GM06990 (cell line): ENCODE results near the gene CAPN9.

ENCODE experiments used
- DNase-seq: peaks from one replicate; pipeline ENCODE4 v3.0.0-alpha.2; 2011; ENCODE audit not compliant: insufficient read length; ENCODE audit errors: extremely low read depth
- H3K27me3 ChIP-seq: replicated peaks from 2 replicates; pipeline ENCODE4 v1.6.0; 2011; ENCODE audit warnings: low read length; ENCODE audit not compliant: control insufficient read depth, insufficient read depth
- H3K36me3 ChIP-seq: 2 replicates; pipeline ENCODE4 v1.5.1; 2011; ENCODE audit warnings: low read length; ENCODE audit not compliant: control insufficient read depth, insufficient read depth
- H3K4me3 ChIP-seq: replicated peaks from 2 replicates; pipeline ENCODE4 v1.5.1; 2011; ENCODE audit warnings: low read depth, mild to moderate bottlenecking, control low read depth, low read length
- TF ChIP-seq, protein P1 (sequence below): IDR thresholded peaks from 2 replicates; pipeline ENCODE4 v1.5.1; 2011; ENCODE audit warnings: low read length, control low read depth, mild to moderate bottlenecking, inconsistent platforms; ENCODE audit not compliant: insufficient read depth, poor library complexity, severe bottlenecking

CAPN9 gene

DNA sequence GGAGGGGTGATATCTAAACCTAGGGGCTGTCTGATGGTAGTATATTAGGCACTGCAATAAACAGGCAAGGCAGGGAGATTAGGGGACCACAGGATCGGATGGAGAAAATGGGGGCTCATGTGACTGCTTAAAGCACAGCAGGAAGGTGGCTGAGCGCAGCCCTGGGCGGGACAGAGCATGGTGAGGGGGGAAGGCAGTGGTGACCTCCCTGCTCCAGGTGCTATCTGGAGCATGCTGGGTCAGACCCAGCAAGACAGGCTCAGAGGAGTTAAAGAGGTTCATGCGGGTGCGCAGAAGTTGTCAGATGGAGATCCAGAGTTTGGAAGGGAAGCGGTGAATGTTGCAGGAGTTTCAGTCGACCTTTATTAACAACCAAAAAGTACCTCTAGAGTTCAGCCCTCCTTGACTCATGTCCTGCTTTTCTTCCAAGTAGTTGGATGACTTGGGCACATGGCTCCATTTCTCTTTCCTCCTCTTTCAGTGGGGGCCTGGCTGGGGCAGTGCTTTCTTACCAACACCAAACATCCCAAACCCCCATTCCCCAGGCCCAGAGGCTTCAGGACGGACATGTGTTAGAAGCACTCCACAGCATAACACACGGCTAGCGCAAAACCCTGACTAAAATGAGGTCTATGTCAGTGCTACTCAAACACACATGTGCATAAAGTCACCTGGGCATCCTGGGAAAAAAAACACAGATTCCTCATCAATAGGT lies 41.5 kb downstream of the CAPN9 start:
- no peak overlapping the region for H3K4me3 ChIP-seq
- TF ChIP-seq, protein P1, sequence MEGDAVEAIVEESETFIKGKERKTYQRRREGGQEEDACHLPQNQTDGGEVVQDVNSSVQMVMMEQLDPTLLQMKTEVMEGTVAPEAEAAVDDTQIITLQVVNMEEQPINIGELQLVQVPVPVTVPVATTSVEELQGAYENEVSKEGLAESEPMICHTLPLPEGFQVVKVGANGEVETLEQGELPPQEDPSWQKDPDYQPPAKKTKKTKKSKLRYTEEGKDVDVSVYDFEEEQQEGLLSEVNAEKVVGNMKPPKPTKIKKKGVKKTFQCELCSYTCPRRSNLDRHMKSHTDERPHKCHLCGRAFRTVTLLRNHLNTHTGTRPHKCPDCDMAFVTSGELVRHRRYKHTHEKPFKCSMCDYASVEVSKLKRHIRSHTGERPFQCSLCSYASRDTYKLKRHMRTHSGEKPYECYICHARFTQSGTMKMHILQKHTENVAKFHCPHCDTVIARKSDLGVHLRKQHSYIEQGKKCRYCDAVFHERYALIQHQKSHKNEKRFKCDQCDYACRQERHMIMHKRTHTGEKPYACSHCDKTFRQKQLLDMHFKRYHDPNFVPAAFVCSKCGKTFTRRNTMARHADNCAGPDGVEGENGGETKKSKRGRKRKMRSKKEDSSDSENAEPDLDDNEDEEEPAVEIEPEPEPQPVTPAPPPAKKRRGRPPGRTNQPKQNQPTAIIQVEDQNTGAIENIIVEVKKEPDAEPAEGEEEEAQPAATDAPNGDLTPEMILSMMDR = no peak
- H3K36me3 ChIP-seq = no peaks in the 10 kb centered on the region
- H3K27me3 ChIP-seq = no peaks in the 10 kb centered on the region; the same call in none of the 2 replicates
- no peak for DNase-seq

DNA sequence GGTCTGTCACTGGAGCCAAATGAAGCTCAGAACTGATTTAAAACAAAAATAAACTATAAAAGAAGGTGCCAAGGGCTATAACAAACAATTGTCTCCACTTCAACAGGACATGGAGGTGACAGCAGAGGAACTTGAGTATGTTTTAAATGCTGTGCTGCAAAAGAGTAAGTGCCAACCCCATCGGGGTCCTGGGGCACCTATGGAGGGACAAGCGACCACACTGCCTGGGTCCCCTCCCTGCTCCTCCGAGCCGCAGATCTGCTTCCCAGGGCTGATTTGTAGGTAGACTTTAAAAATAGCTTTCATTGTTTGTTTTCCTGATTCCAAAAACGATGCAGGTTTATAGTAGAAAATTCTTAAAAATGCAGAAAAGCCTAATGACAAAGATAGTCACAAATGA lies 42.8 kb downstream of the CAPN9 start:
- no peak for DNase-seq
- TF ChIP-seq, protein P1 = no peak
- Histone ChIP-seq H3K36me3 (no peaks in the 10 kb centered on the region), H3K27me3 (no peaks in the 10 kb centered on the region; the same call in none of the 2 replicates), H3K4me3 (no peak overlapping the region)

DNA sequence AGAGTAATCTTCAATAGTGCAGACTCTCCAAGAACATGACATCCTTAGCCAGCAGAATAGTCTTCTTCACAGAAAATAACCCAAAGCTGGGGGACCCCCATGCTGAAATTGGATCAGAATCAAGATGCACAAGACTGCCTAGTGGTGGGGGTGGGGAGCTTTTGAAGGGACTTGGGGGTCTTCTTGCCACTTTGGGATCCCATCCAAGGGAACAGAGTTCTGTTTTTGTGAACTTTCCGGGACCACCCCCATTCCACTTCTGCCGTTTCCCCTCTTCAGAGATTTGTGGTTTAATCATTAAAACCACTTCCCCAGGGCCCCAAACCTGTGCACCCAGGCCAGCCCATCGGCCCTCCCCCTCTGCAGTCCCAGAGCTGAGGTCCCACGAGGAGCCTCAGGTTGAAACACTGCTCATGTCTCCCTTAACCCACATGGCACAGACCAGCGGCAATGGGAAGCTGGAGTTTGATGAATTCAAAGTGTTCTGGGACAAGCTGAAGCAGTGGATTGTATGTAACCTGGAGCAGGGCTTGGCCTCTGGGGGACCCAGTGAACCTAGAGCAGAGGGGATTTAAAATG lies 44.9 kb downstream of the CAPN9 start:
- TF ChIP-seq, protein P1 = no peak
- Histone ChIP-seq H3K27me3 (no peaks in the 10 kb centered on the region; the same call in none of the 2 replicates), H3K4me3 (no peak overlapping the region), H3K36me3 (no peaks in the 10 kb centered on the region)
- DNase-seq = no peak

DNA sequence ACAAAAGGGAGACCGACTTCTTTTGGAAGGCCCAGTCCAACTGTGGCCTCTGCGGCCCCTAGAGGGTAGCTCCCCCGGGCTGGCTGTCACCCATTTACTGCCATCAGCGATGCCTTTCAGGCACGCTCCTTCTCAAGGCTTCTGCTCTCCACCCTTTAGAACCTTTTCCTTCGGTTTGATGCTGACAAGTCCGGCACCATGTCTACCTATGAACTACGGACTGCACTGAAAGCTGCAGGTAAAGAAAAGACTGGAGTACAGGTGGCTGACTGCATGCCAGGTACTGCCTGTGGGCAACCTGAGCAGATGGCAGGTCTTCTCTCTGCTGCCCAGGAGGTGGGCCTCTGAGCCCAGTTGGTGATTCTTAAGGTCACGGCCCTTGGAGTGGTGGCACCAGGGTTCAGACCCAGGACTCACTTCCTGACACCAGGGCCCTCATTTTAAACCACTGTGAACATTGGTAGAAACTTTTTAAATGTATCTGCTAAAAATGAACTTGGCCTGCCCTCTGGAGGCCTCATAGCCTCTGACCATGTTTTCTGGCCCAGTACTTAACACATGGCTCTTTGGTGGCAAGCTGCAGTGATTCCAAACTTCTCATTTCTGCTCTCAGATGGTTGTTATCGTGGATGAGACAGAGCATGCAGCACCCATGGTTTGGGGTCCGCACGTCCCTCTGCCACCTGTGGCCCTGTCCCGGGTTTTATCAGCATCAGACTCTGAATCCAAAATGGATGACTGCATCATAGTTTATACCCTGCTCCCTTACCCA lies 45.7 kb downstream of the CAPN9 start:
- H3K27me3 ChIP-seq = no peaks in the 10 kb centered on the region; the same call in none of the 2 replicates
- no peaks in the 10 kb centered on the region for H3K36me3 ChIP-seq
- no peak for DNase-seq
- H3K4me3 ChIP-seq = no peak overlapping the region
- TF ChIP-seq, protein P1 = peak; percentile 18

DNA sequence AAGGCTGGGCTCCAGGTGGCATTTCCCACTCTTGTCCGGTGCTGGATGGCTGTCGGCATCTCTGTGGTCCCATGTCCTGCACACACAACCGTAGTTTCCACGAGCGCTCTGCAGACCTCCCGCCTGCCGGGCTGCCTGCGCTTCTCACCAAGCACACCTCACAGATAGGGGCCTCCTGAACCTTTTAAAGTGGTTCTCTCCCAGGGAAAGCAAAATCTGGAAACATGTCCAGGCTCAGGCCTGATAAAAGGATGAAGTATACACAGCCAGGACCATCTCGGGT lies 46.2 kb downstream of the CAPN9 start:
- DNase-seq = no peak
- TF ChIP-seq, protein P1 = no peak
- Histone ChIP-seq H3K27me3 (no peaks in the 10 kb centered on the region; the same call in none of the 2 replicates), H3K36me3 (no peaks in the 10 kb centered on the region), H3K4me3 (no peak overlapping the region)
